Heart right ventricle (tissue), 16 donors: ENCODE results near the gene HSFX4. TPM values are rescaled to one million over a fixed set of nuclear protein-coding genes. Genes with fewer than 3 reads are reported as not detected.
"Not testable (repeated sequence)": the region's sequence is repeated elsewhere in the genome, so short reads cannot be mapped to it uniquely, and the experiment has no call there.

Source experiments
- ATAC-seq, 8 donors: fragments of 200-7000 bp; cut with Tn5 transposase; one replicate each; pipeline ENCODE4 v1.9.1; 2020; ENCODE audit warnings: mild to moderate bottlenecking in 8 of 8, moderate library complexity in 8 of 8, moderate number of reproducible peaks in 1 of 8
- DNase-seq, 2 donors: peaks; one replicate each; pipeline ENCODE4 v3.0.0-alpha.2; 2020
- H3K27ac ChIP-seq, 10 donors: fragments of 200-600 bp; sonication (generic) in 2 of 10; one replicate each; pipeline versions ENCODE4 v1.5.0 to v1.8.0; 2020 to 2022; ENCODE audit warnings: mild to moderate bottlenecking in 3 of 10
- H3K27me3 ChIP-seq, 7 donors: fragments of 200-600 bp; one replicate each; pipeline ENCODE4 v1.8.0; 2021 to 2022; ENCODE audit warnings: mild to moderate bottlenecking in 2 of 7
- H3K36me3 ChIP-seq, 9 donors: fragments of 200-600 bp; sonication (generic) in 1 of 9; one replicate each; pipeline versions ENCODE4 v1.5.0 to v1.8.0; 2020 to 2022; ENCODE audit warnings: mild to moderate bottlenecking in 2 of 9
- H3K4me1 ChIP-seq, 9 donors: fragments of 200-600 bp; sonication (generic) in 1 of 9; one replicate each; pipeline versions ENCODE4 v1.5.0 to v1.8.0; 2020 to 2022; ENCODE audit warnings: mild to moderate bottlenecking in 4 of 9
- H3K4me3 ChIP-seq, 10 donors: fragments of 200-600 bp; sonication (generic) in 2 of 10; one replicate each; pipeline versions ENCODE4 v1.5.0 to v1.8.0; 2020 to 2022; ENCODE audit warnings: mild to moderate bottlenecking in 7 of 10, moderate library complexity in 2 of 10
- H3K9me3 ChIP-seq, 11 donors: fragments of 200-600 bp in 10 of 11; sonication (generic) in 2 of 11; one replicate each; pipeline versions ENCODE4 v1.5.0 to v1.8.0; 2013 to 2022; ENCODE audit warnings: mild to moderate bottlenecking in 2 of 11, control low read depth in 1 of 11, moderate library complexity in 1 of 11
- CTCF ChIP-seq, 9 donors: fragments of 200-600 bp; sonication (generic) in 2 of 9; IDR thresholded peaks; one replicate each; pipeline versions ENCODE4 v1.5.0 to v1.8.0; 2021 to 2022; ENCODE audit warnings: antibody characterized with exemption in 9 of 9, mild to moderate bottlenecking in 5 of 9, moderate library complexity in 1 of 9
- WGBS, 2 donors: extraction: QIAGEN DNeasy Blood & Tissue Kit; methylation state at CpG; one replicate each; pipeline ENCODE4 v1.1.7; 2013; ENCODE audit warnings: inconsistent platforms in 1 of 2; 5-methylcytosine and 5-hydroxymethylcytosine counted together
- intact Hi-C, 10 donors: fragments of 100-400 bp; cut with DNase I; formaldehyde crosslinking; loops; one replicate each; pipeline versions ENCODE4 v1.11.1 to v1.14.2; 2022
- polyA plus RNA-seq, 2 donors: library from polyadenylated mRNA; stranded (reverse); fragments of 200-250 nt; gene quantifications; one replicate each; pipeline ENCODE4 v1.2.3, GENCODE V29; 2013
- total RNA-seq, 10 donors: library from RNA; stranded (reverse); fragmentation: NEBNext Ultra II Directional in 3 of 10; extraction: Animal tissue kit (Norgen Biotek cat#: 25700) in 3 of 10; gene quantifications; one replicate each; pipeline versions ENCODE4 v1.2.1 to v1.2.4, GENCODE V29; 2021 to 2023
- donor health status: Arrhythmogenic right ventricular cardiomyopathy.
- donor health status: ischemic (EF 13 %, LVEDD 7.1; RV severe dilation, severe dysfunction).
- donor health status: healthy with polysubstance abuse.
- donor health status: DM: no; HTN: yes; CAD: no.
- donor health status: DM: no; HTN: no; CAD: no.
- donor health status: ischemic (EF 25% LVEDD 6.9; RV normal size, moderate dysfunction).
- donor health status: ischemic (EF 25% LVEDD 5.7; RV mildly dilated, moderate dysfunction).
- donor health status: healthy.
- donor health status: DM: yes; HTN: yes; CAD: no.
- donor health status: Ischemic cardiomyopathy.
- donor health status: ischemic (EF 35%, LVEDD 5.7; RV mildly dilated, moderate dysfunction).
- donor health status: nonischemic (EF 11% LVEDD 7.7; RV severe dilation, severe dysfunction).
- donor health status: DM: yes; HTN: yes; CAD: no.
- donor health status: PGD.
- donor health status: ischemic (EF 29% LVEDD 5.4; RV normal size, mild dysfunction).
- donor health status: nonischemic (EF 23%, LVEDD 6.1; RV moderate dilation, normal function).

The HSFX4 gene
- total and polyA plus RNA-seq, 12 donors: 0.07 TPM; not detected in 11

GRCh38 chrX:149937328-149937727 lies 8.0 kb downstream of the HSFX4 start:
- intact Hi-C loops, DNase-seq, H3K36me3 ChIP-seq, H3K27me3 ChIP-seq, H3K4me1 ChIP-seq, ATAC-seq, H3K9me3 ChIP-seq: not testable (repeated sequence)
- WGBS, 2 donors: 46 to 49% methylated on average over 5 of the region's 5 CpGs
- Histone ChIP-seq H3K27ac (peak overlapping the region in 7 of 10 donors; percentile 78 to 98 (median 91)), H3K4me3 (peak overlapping the region in 9 of 10 donors; percentile 58 to 85 (median 76))

GRCh38 chrX:149937871-149938426 lies 8.6 kb downstream of the HSFX4 start:
- ATAC-seq (peak in 2 of 8 donors; percentile 0), DNase-seq (peak in 1 of 2 donors; percentile 11)
- no peaks in the 10 kb centered on the region for H3K27me3 ChIP-seq
- no peaks in the 10 kb centered on the region for H3K9me3 ChIP-seq
- H3K4me1 ChIP-seq: peaks cover 0 to 8% (median 4%) of the 10 kb centered on the region in 9 donors
- peak overlapping the region; percentile 44 to 85 (median 76) for H3K4me3 ChIP-seq
- H3K27ac ChIP-seq: peak overlapping the region in 9 of 10 donors; percentile 78 to 98 (median 88)
- TF ChIP-seq CTCF (IDR thresholded peaks at IDR 0.05): no peak
- 1 to 2% methylated on average over 46 of the region's 46 CpGs for WGBS, 2 donors
- intact Hi-C loops: no loop called here
- H3K36me3 ChIP-seq: no peaks in the 10 kb centered on the region

GRCh38 chrX:149938427-149938880 lies 9.1 kb downstream of the HSFX4 start, which contains the start of gene EOLA2:
TSS of gene EOLA2 (minus strand) at chrX:149938491. CDS start at chrX:149933874, 4,617 bp downstream.
- no peaks in the 10 kb centered on the region for H3K9me3 ChIP-seq
- H3K27ac ChIP-seq: peak within 1 kb of the TSS; percentile 78 to 98 (median 90)
- ATAC-seq: peak; percentile 59 to 76 (median 69)
- no peaks in the 10 kb centered on the region for H3K36me3 ChIP-seq
- WGBS, 2 donors: 0 to 1% methylated on average over 28 to 38 of the region's 39 CpGs
- peaks cover 0 to 8% (median 4%) of the 10 kb centered on the region in 9 donors for H3K4me1 ChIP-seq
- peak within 1 kb of the TSS; percentile 44 to 85 (median 76) for H3K4me3 ChIP-seq
- intact Hi-C loops: no loop called here
- peak; percentile 12 to 75 (median 66) for TF ChIP-seq CTCF (IDR thresholded peaks at IDR 0.05)
- peak; percentile 92 to 94 for DNase-seq
- no peaks in the 10 kb centered on the region for H3K27me3 ChIP-seq

DNA sequence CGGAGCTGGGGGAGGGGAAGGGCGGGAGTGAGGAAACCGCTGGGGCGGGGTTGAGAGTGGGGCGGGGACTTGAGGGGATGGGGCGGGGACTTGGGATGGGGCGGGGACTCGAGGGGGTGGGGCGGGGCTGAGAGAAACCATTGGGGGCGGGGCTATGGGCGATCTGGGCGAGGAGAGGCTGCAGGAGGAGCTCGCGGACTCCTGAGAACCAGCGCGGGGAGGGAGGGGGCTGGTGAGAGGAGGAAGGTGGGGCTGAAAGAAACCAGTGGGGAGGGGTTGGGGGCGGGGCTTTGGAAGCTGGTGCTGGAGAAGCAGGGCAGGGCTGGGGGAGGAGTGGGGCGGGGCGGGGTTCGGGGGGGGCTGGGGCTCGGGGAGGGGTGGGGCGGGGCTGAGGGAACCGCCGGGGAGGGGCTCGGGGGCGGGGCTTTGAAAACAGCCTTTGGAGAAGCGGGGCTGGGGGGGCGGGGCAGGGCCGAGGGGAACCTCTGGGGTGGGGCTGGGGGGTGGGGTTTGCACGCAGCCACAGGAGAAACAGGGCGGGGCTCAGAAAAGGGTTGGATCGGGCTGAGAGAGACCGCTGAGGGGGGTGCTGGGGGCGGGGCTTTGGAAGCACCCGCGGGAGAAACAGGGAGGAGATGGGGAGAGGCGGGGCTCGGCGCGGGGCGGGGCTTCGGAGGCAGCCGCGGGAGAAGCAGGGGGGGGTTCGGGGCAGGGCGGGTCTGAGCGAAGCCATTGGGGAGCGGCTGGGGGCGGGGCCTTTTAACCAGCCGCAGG lies 9.7 kb downstream of the HSFX4 start:
- H3K27me3 ChIP-seq: no peaks in the 10 kb centered on the region
- no peaks in the 10 kb centered on the region for H3K9me3 ChIP-seq
- peak overlapping the region; percentile 86 to 98 (median 91) for H3K27ac ChIP-seq
- DNase-seq (peak; percentile 94 to 95), ATAC-seq (peak; percentile 26 to 48 (median 42))
- H3K36me3 ChIP-seq: peaks cover 0 to 3% (median 0%) of the 10 kb centered on the region in 9 donors
- TF ChIP-seq CTCF (IDR thresholded peaks at IDR 0.05): no peak
- peak overlapping the region in 9 of 10 donors; percentile 38 to 85 (median 75) for H3K4me3 ChIP-seq
- 1 to 2% methylated on average over 12 to 25 of the region's 50 CpGs for WGBS, 2 donors
- intact Hi-C loops: no loop called here
- peaks cover 0 to 8% (median 4%) of the 10 kb centered on the region in 9 donors for H3K4me1 ChIP-seq
